ENCODE data around the gene C3orf33.

C3orf33 gene

DNA sequence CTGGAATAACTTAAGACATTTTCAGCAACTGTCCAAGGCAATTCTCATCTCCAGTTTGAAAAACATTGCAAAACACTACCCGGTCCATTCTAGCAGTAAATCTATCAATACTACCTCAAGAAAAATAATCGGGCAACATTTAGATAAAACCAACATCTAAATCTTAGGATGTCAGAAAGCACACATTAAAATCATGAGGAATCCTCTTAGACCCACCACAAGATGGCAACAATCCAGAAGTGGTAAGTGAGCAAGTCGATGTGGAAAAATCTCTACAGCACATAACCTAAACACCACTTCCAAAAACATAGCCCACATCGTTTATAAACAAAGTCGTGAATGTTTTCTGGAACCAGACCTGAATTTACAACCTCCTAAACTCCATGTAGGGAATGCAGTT, 66.9 kb downstream of the C3orf33 start:
- no peak for DNase-seq

DNA sequence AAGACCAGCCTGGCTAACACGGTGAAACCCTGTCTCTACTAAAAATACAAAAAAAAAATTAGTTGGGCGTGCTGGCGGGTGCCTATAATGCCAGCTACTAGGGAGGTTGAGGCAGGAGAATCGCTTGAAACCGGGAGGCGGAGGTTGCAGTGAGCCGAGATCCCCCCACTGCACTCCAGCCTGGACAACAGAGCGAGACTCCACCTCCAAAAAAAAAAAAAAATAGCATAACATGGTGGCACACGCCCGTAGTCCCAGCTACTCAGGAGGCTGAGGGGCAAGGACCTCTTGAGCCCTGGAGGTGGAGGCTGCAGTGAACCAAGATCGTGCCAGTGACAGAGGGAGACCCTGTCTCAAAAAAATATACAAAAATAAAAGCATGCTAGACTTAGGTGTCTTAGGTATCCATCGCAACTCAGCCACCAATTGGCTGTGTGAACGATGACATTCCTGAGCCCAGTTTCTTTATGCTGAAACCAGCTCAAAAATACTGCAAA, 67.5 kb downstream of the C3orf33 start:
- DNase-seq: no peak

DNA sequence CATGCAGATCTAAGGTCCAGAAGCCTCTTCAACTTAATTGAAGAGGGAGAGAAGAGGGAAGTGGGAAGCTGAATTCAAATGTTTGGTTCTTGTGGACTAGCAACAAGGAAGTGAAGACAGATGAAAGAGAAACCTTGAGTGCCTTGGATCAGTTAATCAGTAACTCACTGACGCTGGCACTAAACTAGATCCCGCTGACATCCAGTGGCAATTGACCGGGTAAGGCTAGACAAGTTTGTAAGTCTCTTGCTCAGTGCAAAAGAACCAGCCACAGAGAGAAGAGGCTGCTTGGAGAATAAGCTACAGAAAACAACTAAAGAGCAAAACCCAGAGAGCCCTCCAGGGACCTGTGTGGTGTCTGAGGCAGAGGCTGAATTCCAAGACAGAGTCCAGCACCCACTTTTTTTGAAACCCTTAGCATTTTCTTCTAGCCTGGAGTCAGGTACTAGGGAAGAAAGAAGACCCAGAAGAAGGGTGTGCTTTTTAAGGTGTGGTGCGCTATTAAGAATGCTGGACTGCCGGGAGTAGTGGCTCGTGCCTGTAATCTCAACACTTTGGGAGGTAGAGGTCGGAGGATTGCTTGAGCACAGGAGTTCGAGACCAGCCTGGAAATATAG, 68.1 kb downstream of the C3orf33 start:
- DNase-seq: no peak

DNA sequence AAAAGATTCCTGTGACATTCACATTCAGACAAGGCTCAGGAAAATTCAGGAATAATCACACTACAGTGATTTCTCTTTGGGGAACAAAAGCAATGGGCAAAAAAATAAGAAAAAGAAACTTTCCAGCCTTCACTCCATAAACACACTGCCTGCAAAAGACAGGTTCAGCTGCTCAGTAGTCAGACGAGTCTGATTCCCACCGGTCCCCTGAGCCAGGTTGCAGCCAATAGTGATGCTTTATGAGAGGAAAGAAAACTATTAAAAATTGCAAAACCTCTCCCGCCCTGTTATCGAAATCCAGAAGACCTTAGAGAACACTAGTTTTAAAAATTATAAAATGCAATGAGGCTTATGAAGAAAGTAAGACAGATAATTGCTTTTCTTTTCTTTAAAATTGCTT, 69.7 kb downstream of the C3orf33 start:
- no peak for DNase-seq

DNA sequence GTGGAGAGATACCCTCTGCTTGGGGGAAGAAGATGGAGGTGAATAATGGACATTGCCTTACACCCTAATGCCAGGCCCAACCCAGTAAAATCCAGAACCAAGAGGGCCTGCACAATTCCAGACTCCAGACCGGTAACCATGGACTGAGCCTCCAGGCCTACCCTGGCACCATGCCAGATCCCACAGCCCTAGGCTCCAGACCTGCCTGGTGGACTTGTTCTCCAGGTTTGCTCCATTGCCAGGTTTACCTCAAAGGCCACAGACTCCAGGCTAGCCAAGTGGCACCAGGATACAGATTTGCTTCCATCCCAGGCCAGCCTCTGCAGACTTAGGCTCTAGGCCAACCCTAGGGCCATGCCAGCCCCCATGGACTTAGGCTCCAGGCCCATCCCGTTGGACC, 75.2 kb downstream of the C3orf33 start:
- no peak for DNase-seq

DNA sequence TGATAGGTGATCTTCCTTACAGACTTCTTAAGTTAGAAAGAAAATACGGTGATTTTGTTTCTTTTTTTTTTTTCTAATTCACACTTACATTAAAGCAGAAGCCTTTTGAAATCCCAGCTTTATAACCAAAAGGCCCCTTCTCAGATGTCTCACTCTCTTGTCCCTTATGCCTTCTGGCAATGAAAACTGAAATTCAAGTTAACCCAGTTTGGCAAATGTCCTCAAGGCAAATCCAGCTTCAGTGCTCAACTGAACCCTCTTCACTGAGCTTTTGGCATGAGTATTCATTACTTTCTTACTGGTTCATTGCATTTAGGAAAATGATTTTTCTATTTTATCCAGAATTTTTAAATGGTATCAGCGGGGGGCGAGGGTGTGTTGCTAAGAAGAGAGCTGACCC, 78.2 kb downstream of the C3orf33 start:
- DNase-seq: no peak

DNA sequence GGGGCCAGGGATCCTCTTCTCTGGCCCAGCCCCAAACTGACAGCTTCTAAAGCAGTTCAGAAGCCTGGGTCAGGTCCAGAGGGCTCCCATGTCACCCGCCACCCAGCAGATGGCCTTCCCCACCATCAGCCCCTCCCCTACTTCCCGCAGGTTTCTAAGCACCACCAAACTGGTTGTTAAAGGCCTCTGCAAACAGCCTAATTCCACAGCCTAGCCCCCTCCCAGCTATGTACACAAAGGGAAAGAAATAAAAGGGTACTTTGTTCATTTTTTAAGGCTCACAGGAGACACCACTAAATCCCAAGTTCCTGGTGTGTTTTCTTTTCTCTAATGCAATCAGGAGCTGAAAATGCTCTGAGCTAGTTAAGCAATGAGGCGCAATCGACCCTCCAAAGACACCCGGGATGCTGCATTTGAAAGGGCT, 91.8 kb downstream of the C3orf33 start:
- peak; percentile 55 for DNase-seq
